Heart left ventricle (tissue), 13 donors: ENCODE measurements around the gene NDUFC1.

ENCODE experiments used
- POLR2A ChIP-seq, 2 donors: fragments of 450-650 bp; IDR thresholded peaks; one replicate each; pipeline ENCODE4 v1.6.1; 2017; ENCODE audit warnings: antibody characterized with exemption in 2 of 2, mild to moderate bottlenecking in 2 of 2, moderate library complexity in 2 of 2
- TF ChIP-seq, protein P1 (sequence below), 12 donors: fragments of 200-600 bp; sonication (generic) in 4 of 12; IDR thresholded peaks; one replicate each; pipeline versions ENCODE4 v1.5.0 to v1.8.0; 2018 to 2022; ENCODE audit warnings: antibody characterized with exemption in 12 of 12, mild to moderate bottlenecking in 5 of 12
- donor health status: ischemic (EF 13 %, LVEDD 7.1; RV severe dilation, severe dysfunction).
- donor health status: DM: no; HTN: yes; CAD: no.
- donor health status: DM: no; HTN: no; CAD: no.
- donor health status: ischemic (EF 25% LVEDD 6.9; RV normal size, moderate dysfunction).
- donor health status: ischemic (EF 25% LVEDD 5.7; RV mildly dilated, moderate dysfunction).
- donor health status: ischemic (EF 35%, LVEDD 5.7; RV mildly dilated, moderate dysfunction).
- donor health status: nonischemic (EF 11% LVEDD 7.7; RV severe dilation, severe dysfunction).
- donor health status: DM: yes; HTN: yes; CAD: no.
- donor health status: PGD.
- donor health status: ischemic (EF 29% LVEDD 5.4; RV normal size, mild dysfunction).
- donor health status: nonischemic (EF 23%, LVEDD 6.1; RV moderate dilation, normal function).

DNA sequence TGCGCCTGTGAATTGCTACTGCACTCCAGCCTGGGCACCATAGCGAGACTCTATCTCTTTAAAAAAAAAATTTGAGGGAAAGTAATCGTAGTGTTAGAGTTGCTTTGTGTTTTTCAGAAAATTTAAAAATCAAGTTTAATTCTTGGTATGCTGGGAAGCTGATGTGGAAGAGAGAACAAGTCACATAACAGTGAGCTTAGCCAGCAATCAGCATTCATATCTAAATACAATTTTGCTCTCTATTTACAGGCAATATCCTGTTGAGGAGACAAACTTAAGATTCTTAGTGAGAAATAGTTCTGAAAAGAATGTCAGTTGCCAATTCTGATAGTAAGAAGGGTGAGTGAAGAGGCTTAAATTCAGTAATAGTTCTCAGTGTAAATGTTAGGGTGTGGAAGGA lies 9.6 kb upstream of the NDUFC1 start:
- TF ChIP-seq, protein P1, sequence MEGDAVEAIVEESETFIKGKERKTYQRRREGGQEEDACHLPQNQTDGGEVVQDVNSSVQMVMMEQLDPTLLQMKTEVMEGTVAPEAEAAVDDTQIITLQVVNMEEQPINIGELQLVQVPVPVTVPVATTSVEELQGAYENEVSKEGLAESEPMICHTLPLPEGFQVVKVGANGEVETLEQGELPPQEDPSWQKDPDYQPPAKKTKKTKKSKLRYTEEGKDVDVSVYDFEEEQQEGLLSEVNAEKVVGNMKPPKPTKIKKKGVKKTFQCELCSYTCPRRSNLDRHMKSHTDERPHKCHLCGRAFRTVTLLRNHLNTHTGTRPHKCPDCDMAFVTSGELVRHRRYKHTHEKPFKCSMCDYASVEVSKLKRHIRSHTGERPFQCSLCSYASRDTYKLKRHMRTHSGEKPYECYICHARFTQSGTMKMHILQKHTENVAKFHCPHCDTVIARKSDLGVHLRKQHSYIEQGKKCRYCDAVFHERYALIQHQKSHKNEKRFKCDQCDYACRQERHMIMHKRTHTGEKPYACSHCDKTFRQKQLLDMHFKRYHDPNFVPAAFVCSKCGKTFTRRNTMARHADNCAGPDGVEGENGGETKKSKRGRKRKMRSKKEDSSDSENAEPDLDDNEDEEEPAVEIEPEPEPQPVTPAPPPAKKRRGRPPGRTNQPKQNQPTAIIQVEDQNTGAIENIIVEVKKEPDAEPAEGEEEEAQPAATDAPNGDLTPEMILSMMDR (IDR thresholded peaks at IDR 0.05) = no peak
- TF ChIP-seq POLR2A (IDR thresholded peaks at IDR 0.05) = no peak
